Non-pigmented ciliary epithelial cell (primary cell): ENCODE results near the gene TEX44.
A peak's percentile ranks its signal among the peaks of the same experiment; 100 is the strongest.
"Not testable (repeated sequence)": the region's sequence is repeated elsewhere in the genome, so short reads cannot be mapped to it uniquely, and the experiment has no call there.

Experiments used
- DNase-seq: peaks from one replicate; pipeline ENCODE4 v3.0.0-alpha.2; 2010; ENCODE audit warnings: low read depth

Gene TEX44

GRCh38 chr2:231571661-231572191, 20.9 kb upstream of the TEX44 start:
- no peak for DNase-seq

- no peak for DNase-seq
Observed at GRCh38 chr2:231573096-231573495, 19.6 kb upstream of the TEX44 start.

GRCh38 chr2:231573698-231574421, 18.8 kb upstream of the TEX44 start:
- no peak for DNase-seq

GRCh38 chr2:231575612-231576256, 16.9 kb upstream of the TEX44 start:
- DNase-seq, result no peak

GRCh38 chr2:231576465-231576864, 16.2 kb upstream of the TEX44 start:
- no peak for DNase-seq

- DNase-seq, result not testable (repeated sequence)
Observed at GRCh38 chr2:231578655-231579054, 14.0 kb upstream of the TEX44 start.

DNA sequence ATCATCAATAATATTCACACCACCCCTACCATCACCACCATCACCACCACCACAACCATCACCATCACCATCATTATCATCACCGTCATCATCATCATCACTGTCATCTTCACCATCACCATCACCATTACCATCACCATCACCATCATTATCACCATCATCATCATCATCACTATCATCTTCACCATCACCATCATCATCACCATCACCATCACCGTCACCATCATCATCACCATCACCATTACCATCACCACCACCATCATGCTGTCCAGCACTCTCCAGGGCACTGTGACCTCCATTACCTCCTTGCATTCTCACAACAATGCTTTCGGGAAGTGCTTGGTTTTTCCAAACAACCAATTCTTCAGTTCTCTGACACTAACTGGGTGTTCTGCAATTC, 13.1 kb upstream of the TEX44 start:
- no peak for DNase-seq

- DNase-seq, result no peak
Observed at GRCh38 chr2:231581328-231581727, 11.3 kb upstream of the TEX44 start.

GRCh38 chr2:231583982-231584381, 8.7 kb upstream of the TEX44 start:
- no peak for DNase-seq

GRCh38 chr2:231587744-231588143, 4.9 kb upstream of the TEX44 start:
- not testable (repeated sequence) for DNase-seq

DNA sequence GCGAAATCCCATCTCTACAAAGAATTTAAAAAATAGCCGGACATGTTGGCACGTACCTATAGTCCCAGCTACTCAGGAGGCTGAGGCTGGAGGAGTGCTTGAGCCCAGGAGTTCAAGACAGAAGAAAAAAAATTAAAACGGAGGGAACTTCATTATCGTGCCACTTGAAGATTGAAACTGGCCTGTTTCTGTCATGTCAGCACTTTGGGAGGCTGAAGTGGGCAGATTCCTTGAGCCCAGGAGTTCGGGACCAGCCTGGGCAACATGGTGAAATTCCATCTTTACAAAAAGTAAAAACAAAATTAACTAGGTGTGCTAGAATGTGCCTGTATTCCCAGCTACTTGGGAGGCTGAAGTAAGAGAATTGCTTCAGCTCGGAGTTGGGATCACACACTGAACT, 3.0 kb upstream of the TEX44 start:
- no peak for DNase-seq

GRCh38 chr2:231590614-231591013, 2.0 kb upstream of the TEX44 start:
- DNase-seq, result no peak

GRCh38 chr2:231593666-231594065, 1.0 kb downstream of the TEX44 start:
- no peak for DNase-seq

DNA sequence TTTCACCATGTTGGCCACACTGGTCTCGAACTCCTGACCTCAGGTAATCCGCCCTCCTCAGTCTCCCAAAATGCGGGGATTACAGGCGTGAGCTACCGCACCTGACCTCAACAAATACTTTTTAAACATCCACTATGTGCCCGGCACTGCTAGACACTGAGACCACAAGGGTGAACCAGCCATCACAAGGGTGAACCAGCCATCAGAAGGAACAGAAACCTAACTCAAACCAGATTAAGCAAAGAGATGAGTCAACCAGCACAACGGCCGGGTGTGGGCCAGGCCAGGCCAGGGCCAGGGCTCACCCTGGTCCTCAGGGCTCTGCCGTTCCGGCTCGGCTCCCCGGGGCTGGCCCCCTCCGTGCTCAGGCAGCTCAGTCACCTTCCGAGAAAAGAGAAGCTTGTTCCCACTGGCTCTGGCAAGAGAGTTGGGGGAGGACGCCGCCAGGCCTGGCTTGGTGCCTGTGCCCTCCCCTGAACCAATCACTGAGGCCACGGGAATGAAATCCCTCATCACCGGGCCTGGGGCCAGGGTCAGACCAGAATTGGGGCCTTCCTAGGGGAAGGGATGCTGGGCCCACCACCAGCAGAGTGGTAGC, 4.4 kb downstream of the TEX44 start:
- DNase-seq, result no peak

GRCh38 chr2:231597627-231598026, 5.0 kb downstream of the TEX44 start:
- DNase-seq, result no peak

GRCh38 chr2:231600619-231601355, 8.1 kb downstream of the TEX44 start:
- no peak for DNase-seq

GRCh38 chr2:231601356-231602229, 8.9 kb downstream of the TEX44 start:
- peak; percentile 35 for DNase-seq

DNA sequence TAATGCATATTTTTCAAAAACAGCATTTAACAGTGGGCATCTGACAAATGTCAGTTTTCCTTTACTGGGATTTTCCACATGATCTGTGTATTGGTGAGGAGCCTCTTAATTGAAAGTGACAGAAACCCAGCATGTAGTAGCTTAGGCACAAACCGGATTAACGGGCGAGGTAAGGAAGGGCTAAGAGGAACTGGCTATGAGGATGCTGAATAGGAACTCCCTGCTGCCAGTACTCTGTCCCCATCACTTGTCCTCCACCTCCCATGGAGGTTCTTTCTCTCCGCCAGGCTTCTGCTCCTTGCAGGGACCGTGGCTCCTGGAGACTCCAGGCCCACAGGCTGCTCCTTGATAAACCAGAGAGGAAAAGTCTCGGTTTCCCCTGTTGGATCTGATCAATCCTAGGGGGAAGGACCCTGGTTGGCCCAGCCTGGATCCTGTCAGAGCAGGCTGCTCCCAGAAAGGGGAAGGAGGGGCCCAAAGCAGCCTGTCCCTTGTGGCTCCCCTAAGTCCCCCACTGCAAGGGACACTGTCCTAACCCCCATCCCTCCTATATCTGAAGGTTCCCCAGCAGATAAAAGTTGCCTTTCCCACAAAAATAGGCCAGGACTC, 10.3 kb downstream of the TEX44 start:
- no peak for DNase-seq

- no peak for DNase-seq
Observed at GRCh38 chr2:231604101-231604684, 11.5 kb downstream of the TEX44 start.
